A673 (cell line): ENCODE results near the gene MDK.
A peak's percentile ranks its signal among the peaks of the same experiment; 100 is the strongest.

Experiments
- CTCF ChIP-seq: fragments of 300-800, 200-600 bp; sonication (generic); conservative IDR thresholded peaks from 2 replicates; pipeline ENCODE4 v1.5.1; 2017; ENCODE audit warnings: low read depth, mild to moderate bottlenecking, antibody characterized with exemption, low read length, moderate library complexity, mixed read lengths
- EZH2 ChIP-seq: fragments of 200-600 bp; sonication (generic); IDR thresholded peaks from 2 replicates; pipeline ENCODE4 v1.6.1; 2017; ENCODE audit warnings: borderline replicate concordance, low read depth, mild to moderate bottlenecking, mixed read lengths, antibody characterized with exemption, low read length; ENCODE audit not compliant: poor library complexity, severe bottlenecking

GRCh38 chr11:46391578-46392420 is 10.3 kb downstream of the MDK start, which contains the start of gene CHRM4:
- peak; percentile 58 for TF ChIP-seq CTCF
- TF ChIP-seq EZH2 = peak; percentile 51
